H1 (cell line): ENCODE measurements around the gene RARB. TPM values are rescaled to one million over a fixed set of nuclear protein-coding genes. Genes with fewer than 3 reads are reported as not detected.

Source experiments
- CTCF ChIA-PET: fragments of 300-600 bp; sonication (Branson Sonifier 250); formaldehyde crosslinking; loops from one replicate; lab custom pipeline; 2021; ENCODE audit not compliant: partially characterized antibody; lab: Charles Lee
- POLR2A ChIA-PET: fragments of 300-600 bp; sonication (Branson Sonifier 250); formaldehyde crosslinking; loops from one replicate; lab custom pipeline; 2021; ENCODE audit warnings: inconsistent platforms; ENCODE audit not compliant: partially characterized antibody; lab: Charles Lee
- DNase-seq, 2 experiments: peaks; one replicate each; pipeline versions ENCODE4 v3.0.0 to v3.0.0-alpha.2; 2010 to 2022; ENCODE audit warnings: low spot score in 2 of 2, low read depth in 1 of 2, mixed read lengths in 1 of 2
- FAIRE-seq: peaks from 2 replicates; lab custom pipeline; 2011; peaks lifted over from hg19 to GRCh38; lab: Jason Lieb, UNC
- H2AFZ ChIP-seq: 2 replicates; pipeline ENCODE4 v1.8.1; 2012; ENCODE audit warnings: low read length, inconsistent platforms
- H2AK5ac ChIP-seq: 2 replicates; pipeline ENCODE4 v1.6.1; 2013; ENCODE audit warnings: low read depth, low read length
- H2BK120ac ChIP-seq: replicated peaks from 2 replicates; pipeline ENCODE3; 2013; ENCODE audit warnings: low read depth, low read length, inconsistent platforms
- H2BK12ac ChIP-seq: 2 replicates; pipeline ENCODE4 v1.6.1; 2013; ENCODE audit warnings: low read depth, low read length
- H2BK15ac ChIP-seq: 2 replicates; pipeline ENCODE4 v1.6.1; 2013; ENCODE audit warnings: low read length
- H2BK20ac ChIP-seq: 2 replicates; pipeline ENCODE4 v1.6.1; 2013; ENCODE audit warnings: low read length
- H2BK5ac ChIP-seq: 2 replicates; pipeline ENCODE4 v1.6.1; 2013; ENCODE audit warnings: low read depth, low read length
- H3K14ac ChIP-seq: 2 replicates; pipeline ENCODE4 v1.6.1; 2013; ENCODE audit warnings: inconsistent platforms; ENCODE audit not compliant: insufficient read length
- H3K18ac ChIP-seq: 2 replicates; pipeline ENCODE4 v1.6.1; 2013; ENCODE audit warnings: low read length; ENCODE audit errors: extremely low read depth
- H3K23ac ChIP-seq: 2 replicates; pipeline ENCODE4 v1.6.1; 2013; ENCODE audit warnings: inconsistent platforms; ENCODE audit not compliant: insufficient read length
- H3K23me2 ChIP-seq: 2 replicates; pipeline ENCODE4 v1.6.1; 2013; ENCODE audit warnings: low read depth, low read length
- H3K27ac ChIP-seq: 2 replicates; pipeline ENCODE4 v1.6.1; 2011; ENCODE audit warnings: low read depth, low read length, inconsistent platforms
- H3K27me3 ChIP-seq, 4 experiments: replicated peaks in 1 of 4; 1 replicate in 1 of 4; 2 replicates in 3 of 4; pipeline versions ENCODE4 v1.6.1 to v1.8.1; 2011 to 2013; ENCODE audit warnings: low read length in 3 of 4, mild to moderate bottlenecking in 3 of 4, inconsistent platforms in 2 of 4, mixed read lengths in 2 of 4, moderate library complexity in 1 of 4; ENCODE audit not compliant: control insufficient read depth in 3 of 4, insufficient read depth in 3 of 4; ENCODE audit errors: extremely low read depth in 1 of 4
- H3K36me3 ChIP-seq, 4 experiments: 2 replicates each; pipeline versions ENCODE4 v1.6.1 to v1.8.1; 2011 to 2013; ENCODE audit warnings: mild to moderate bottlenecking in 4 of 4, low read length in 3 of 4, moderate library complexity in 2 of 4, control low read depth in 1 of 4, inconsistent platforms in 1 of 4; ENCODE audit not compliant: insufficient read depth in 4 of 4, control insufficient read depth in 2 of 4
- H3K4ac ChIP-seq: replicated peaks from 2 replicates; pipeline ENCODE3; 2013; ENCODE audit warnings: low read length, low read depth, mixed read lengths, inconsistent platforms; ENCODE audit not compliant: insufficient read length
- H3K4me1 ChIP-seq, 4 experiments: replicated peaks in 1 of 4; 1 replicate in 1 of 4; 2 replicates in 3 of 4; pipeline versions ENCODE4 v1.6.1 to v1.8.1; 2011 to 2013; ENCODE audit warnings: low read length in 3 of 4, inconsistent platforms in 2 of 4, mixed read lengths in 1 of 4; ENCODE audit not compliant: insufficient read depth in 4 of 4, control insufficient read depth in 3 of 4
- H3K4me2 ChIP-seq, 2 experiments: 2 replicates each; pipeline versions ENCODE4 v1.6.1 to v1.8.1; 2011 to 2013; ENCODE audit warnings: low read depth in 2 of 2, low read length in 2 of 2, control low read depth in 1 of 2, inconsistent platforms in 1 of 2, mild to moderate bottlenecking in 1 of 2; ENCODE audit not compliant: insufficient read depth in 1 of 2
- H3K4me3 ChIP-seq, 4 experiments: fragments of 200-600, 300-600 bp in 1 of 4; sonication (generic), shearing (Covaris generic), sonication (Bioruptor Twin) in 1 of 4; 2 replicates each; pipeline versions ENCODE4 v1.5.1 to v1.8.1; 2011 to 2016; ENCODE audit warnings: low read length in 4 of 4, low read depth in 3 of 4, control low read depth in 2 of 4, inconsistent platforms in 2 of 4, mild to moderate bottlenecking in 2 of 4, mixed read lengths in 1 of 4, moderate library complexity in 1 of 4; ENCODE audit not compliant: insufficient read depth in 2 of 4; ENCODE audit errors: extremely low read depth in 1 of 4
- H3K56ac ChIP-seq: replicated peaks from 2 replicates; pipeline ENCODE3; 2013; ENCODE audit warnings: low read depth, mild to moderate bottlenecking, mixed read lengths, low read length, inconsistent platforms; ENCODE audit not compliant: insufficient read length
- H3K79me1 ChIP-seq: 2 replicates; pipeline ENCODE4 v1.6.1; 2013; ENCODE audit warnings: low read depth, low read length, control low read depth
- H3K79me2 ChIP-seq, 2 experiments: 2 replicates each; pipeline versions ENCODE4 v1.6.1 to v1.8.1; 2012 to 2013; ENCODE audit warnings: low read length in 2 of 2, mild to moderate bottlenecking in 2 of 2, inconsistent platforms in 1 of 2; ENCODE audit not compliant: insufficient read depth in 2 of 2, control insufficient read depth in 1 of 2
- H3K9ac ChIP-seq, 4 experiments: replicated peaks in 1 of 4; 1 replicate in 1 of 4; 2 replicates in 3 of 4; pipeline versions ENCODE4 v1.6.1 to v1.8.1; 2011 to 2013; ENCODE audit warnings: low read depth in 3 of 4, low read length in 3 of 4, control low read depth in 2 of 4, mild to moderate bottlenecking in 2 of 4, moderate library complexity in 2 of 4, inconsistent platforms in 1 of 4; ENCODE audit errors: extremely low read depth in 1 of 4
- H3K9me3 ChIP-seq, 2 experiments: 2 replicates each; pipeline versions ENCODE4 v1.6.1 to v1.8.1; 2012 to 2013; ENCODE audit warnings: mild to moderate bottlenecking in 2 of 2, moderate library complexity in 2 of 2, control low read depth in 1 of 2, inconsistent platforms in 1 of 2, low read depth in 1 of 2, low read length in 1 of 2, mixed read lengths in 1 of 2; ENCODE audit not compliant: insufficient read depth in 2 of 2
- H4K20me1 ChIP-seq, 2 experiments: replicated peaks in 1 of 2; 2 replicates each; pipeline versions ENCODE3 to v1.8.1; 2011 to 2013; ENCODE audit warnings: inconsistent platforms in 2 of 2, low read length in 2 of 2, mild to moderate bottlenecking in 1 of 2; ENCODE audit not compliant: insufficient read depth in 2 of 2, control insufficient read depth in 1 of 2
- H4K5ac ChIP-seq: 2 replicates; pipeline ENCODE4 v1.6.1; 2013; ENCODE audit warnings: low read length, low read depth, mixed read lengths, inconsistent platforms; ENCODE audit not compliant: insufficient read length
- H4K8ac ChIP-seq: 2 replicates; pipeline ENCODE4 v1.8.0; 2013; ENCODE audit warnings: mild to moderate bottlenecking, moderate library complexity, low read length, inconsistent platforms; ENCODE audit not compliant: insufficient read depth; ENCODE audit errors: extremely low read depth
- H4K91ac ChIP-seq: replicated peaks from 2 replicates; pipeline ENCODE3; 2013; ENCODE audit warnings: low read length, mixed read lengths, inconsistent platforms; ENCODE audit not compliant: insufficient read length
- BCL11A ChIP-seq, 2 experiments: IDR thresholded peaks; one replicate each; pipeline ENCODE4 v1.6.1; 2011; ENCODE audit warnings: low read depth in 2 of 2, low read length in 2 of 2, mild to moderate bottlenecking in 2 of 2
- CBX8 ChIP-seq: fragments of 300-800, 300-1000 bp; sonication (generic); IDR thresholded peaks from 2 replicates; pipeline ENCODE4 v1.7.1; 2016; ENCODE audit warnings: low read depth, low read length, borderline replicate concordance
- CEBPB ChIP-seq: IDR thresholded peaks from 2 replicates; pipeline ENCODE4 v1.6.1; 2012; ENCODE audit warnings: low read depth, low read length
- CTCF ChIP-seq, 3 experiments: IDR thresholded peaks; 1 replicate in 2 of 3; 2 replicates in 1 of 3; pipeline versions ENCODE4 v1.5.1 to v1.6.1; 2011; ENCODE audit warnings: low read length in 3 of 3, mild to moderate bottlenecking in 3 of 3, inconsistent platforms in 2 of 3, low read depth in 1 of 3, moderate library complexity in 1 of 3; ENCODE audit not compliant: insufficient read depth in 1 of 3; ENCODE audit errors: control extremely low read depth in 1 of 3
- E2F6 ChIP-seq: IDR thresholded peaks from 2 replicates; pipeline ENCODE4 v1.6.1; 2012; ENCODE audit warnings: inconsistent platforms
- RXRA ChIP-seq: IDR thresholded peaks from 2 replicates; pipeline ENCODE4 v1.6.1; 2011; ENCODE audit warnings: low read depth, mild to moderate bottlenecking, low read length, moderate library complexity; ENCODE audit not compliant: insufficient read depth
- SAP30 ChIP-seq: fragments of 300-600 bp; sonication (generic); IDR thresholded peaks from 2 replicates; pipeline ENCODE4 v1.7.1; 2012; ENCODE audit warnings: low read length, moderate library complexity, mild to moderate bottlenecking, inconsistent platforms; ENCODE audit not compliant: insufficient read depth, insufficient replicate concordance
- SIN3A ChIP-seq, 2 experiments: IDR thresholded peaks in 1 of 2; conservative IDR thresholded peaks in 1 of 2; 2 replicates each; pipeline ENCODE4 v1.6.1; 2011 to 2012; ENCODE audit warnings: low read length in 2 of 2, improper control_type of control experiment in 1 of 2, low read depth in 1 of 2, mild to moderate bottlenecking in 1 of 2
- SIX5 ChIP-seq: IDR thresholded peaks from 2 replicates; pipeline ENCODE4 v1.6.1; 2011; ENCODE audit warnings: mild to moderate bottlenecking, low read depth, low read length
- ZNF274 ChIP-seq: IDR thresholded peaks from 2 replicates; pipeline ENCODE4 v1.7.0; 2012; ENCODE audit warnings: low read length, borderline replicate concordance; ENCODE audit errors: extremely low read depth
- WGBS, 2 experiments: shearing (Covaris generic) in 1 of 2; methylation state at CpG; one replicate each; pipeline versions ENCODE4 v1.1.6 to v1.1.7; 2013 to 2015; ENCODE audit warnings: low lambda C conversion rate in 2 of 2, mixed read lengths in 2 of 2, inconsistent platforms in 1 of 2, low coverage in 1 of 2, missing lambda C conversion rate in 1 of 2; ENCODE audit not compliant: insufficient replicate concordance in 2 of 2, insufficient coverage in 1 of 2, insufficient read length in 1 of 2; ENCODE audit errors: extremely low coverage in 1 of 2, missing lambda C conversion rate in 1 of 2; 5-methylcytosine and 5-hydroxymethylcytosine counted together
- polyA plus RNA-seq, 7 experiments: library from polyadenylated mRNA; depleted of rRNA in 3 of 7; stranded (reverse) in 5 of 7; unstranded in 2 of 7; fragments of >200 nt in 5 of 7; fragments of 200-250 nt in 2 of 7; gene quantifications; 1 replicate in 5 of 7; 2 replicates in 1 of 7; 4 replicates in 1 of 7; pipeline versions ENCODE4 v1.2.1 to v1.2.3, GENCODE V29; 2011 to 2013; ENCODE audit warnings: missing spikeins in 2 of 7, mixed read lengths in 2 of 7
- total RNA-seq: library from RNA; stranded (reverse); fragmentation: NEBNext Ultra II Directional; extraction: Animal tissue kit (Norgen Biotek cat#: 25700); gene quantifications from 2 replicates; pipeline ENCODE4 v1.2.1, GENCODE V29; 2021

Gene RARB
- total and polyA plus RNA-seq, 2 of the 8 experiments (the other 6 are each of a cell fraction or from before 2014, with no cell fraction given) = 0.15 to 0.22 TPM

GRCh38 chr3:25552251-25552650 lies 124.2 kb downstream of the RARB start:
- no peak overlapping the region for H3K4me2 ChIP-seq
- ChIA-PET POLR2A (no interaction called here), CTCF (interaction anchor here (0.7 to 1.1 kb wide), 3 partner anchors 14 to 589 kb away, joined by 3 to 8 read pairs (median 3); no protein-coding TSS in a partner anchor)
- no peaks in the 10 kb centered on the region for H3K36me3 ChIP-seq
- H4K5ac ChIP-seq = no peak overlapping the region
- H3K18ac ChIP-seq = no peak overlapping the region
- H4K8ac ChIP-seq = no peak overlapping the region
- no peak overlapping the region for H3K56ac ChIP-seq
- H3K79me1 ChIP-seq = no peaks in the 10 kb centered on the region
- no peaks in the 10 kb centered on the region for H3K27me3 ChIP-seq
- no peak overlapping the region for H3K23ac ChIP-seq
- H3K4me3 ChIP-seq = no peak overlapping the region
- no peak overlapping the region for H2BK15ac ChIP-seq
- H2BK5ac ChIP-seq = no peak overlapping the region
- H4K20me1 ChIP-seq = no peaks in the 10 kb centered on the region
- H2BK120ac ChIP-seq = no peak overlapping the region
- no peak overlapping the region for H2BK12ac ChIP-seq
- no peak overlapping the region for H2BK20ac ChIP-seq
- no peak overlapping the region for H3K4ac ChIP-seq
- H2AFZ ChIP-seq = no peak overlapping the region
- H2AK5ac ChIP-seq = no peak overlapping the region
- no peak for DNase-seq
- H3K4me1 ChIP-seq = no peaks in the 10 kb centered on the region
- WGBS, 2 experiments = 97% methylated on average over 3 of the region's 3 CpGs; no CpG with 5 or more reads in 1 of the 2 experiments
- no peaks in the 10 kb centered on the region for H3K79me2 ChIP-seq
- H3K9ac ChIP-seq = no peak overlapping the region
- H3K23me2 ChIP-seq = no peaks in the 10 kb centered on the region
- no peaks in the 10 kb centered on the region for H3K9me3 ChIP-seq
- no peak overlapping the region for H4K91ac ChIP-seq
- no peak overlapping the region for H3K14ac ChIP-seq
- no peak overlapping the region for H3K27ac ChIP-seq
- no peak for FAIRE-seq
- TF ChIP-seq RXRA = no peak
- no peak for TF ChIP-seq CTCF (IDR thresholded peaks at IDR 0.05; ENCODE audit: control extremely low read depth in 1 of 3, insufficient read depth in 1 of 3, low read depth in 1 of 3, low read length in 3 of 3)
- no peak for TF ChIP-seq ZNF274
- TF ChIP-seq SIX5 = no peak
- no peak for TF ChIP-seq E2F6
- TF ChIP-seq SAP30 = no peak
- TF ChIP-seq BCL11A (IDR thresholded peaks at IDR 0.05; ENCODE audit: low read depth in 2 of 2, low read length in 2 of 2) = no peak
- TF ChIP-seq CBX8 = no peak
- no peak for TF ChIP-seq CEBPB
- no peak for TF ChIP-seq SIN3A (conservative IDR thresholded peaks at IDR 0.05 in 1 of 2, IDR thresholded peaks at IDR 0.05 in 1 of 2; ENCODE audit: low read depth in 1 of 2, low read length in 2 of 2)
